B cell (primary cell): ENCODE results near the gene ARHGAP25. TPM values are rescaled to one million over a fixed set of nuclear protein-coding genes. Genes with fewer than 3 reads are reported as not detected.

Source experiments
- ATAC-seq: fragments of 200-7000 bp; cut with Tn5 transposase; one replicate; pipeline ENCODE4 v1.10.0; 2021; ENCODE audit warnings: low read depth, mild to moderate bottlenecking, moderate number of reproducible peaks, moderate library complexity
- CTCF ChIA-PET: fragments of 350-600 bp; sonication (Branson Sonifier 250); formaldehyde crosslinking; loops from one replicate; lab custom pipeline; 2021; ENCODE audit warnings: antibody characterized with exemption, inconsistent platforms; lab: Charles Lee
- POLR2A ChIA-PET: fragments of 350-600 bp; sonication (Branson Sonifier 250); formaldehyde crosslinking; loops from one replicate; lab custom pipeline; 2021; ENCODE audit warnings: antibody characterized with exemption; lab: Charles Lee
- DNase-seq: peaks from one replicate; pipeline ENCODE4 v3.0.0; 2013
- H2AFZ ChIP-seq: 2 replicates; pipeline ENCODE4 v1.6.1; 2012; ENCODE audit warnings: mild to moderate bottlenecking, low read depth, low read length; ENCODE audit not compliant: insufficient read depth, poor library complexity, severe bottlenecking
- H3K27ac ChIP-seq, 2 donors: 1 replicate in 1 of 2; 2 replicates in 1 of 2; pipeline ENCODE4 v1.5.1; 2012 to 2013; ENCODE audit warnings: low read length in 2 of 2, mild to moderate bottlenecking in 2 of 2, moderate library complexity in 1 of 2
- H3K27me3 ChIP-seq, 4 experiments: fragments of 200-600 bp in 1 of 4; sonication (generic) in 1 of 4; replicated peaks in 1 of 4; 1 replicate in 2 of 4; 2 replicates in 2 of 4; pipeline versions ENCODE4 v1.6.1 to v1.7.0; 2013 to 2016; ENCODE audit warnings: low read length in 3 of 4, mild to moderate bottlenecking in 2 of 4, mixed read lengths in 1 of 4, moderate library complexity in 1 of 4; ENCODE audit not compliant: insufficient read depth in 4 of 4, control insufficient read depth in 3 of 4; ENCODE audit errors: control extremely low read depth in 1 of 4
- H3K36me3 ChIP-seq, 2 experiments: replicated peaks in 1 of 2; 1 replicate in 1 of 2; 2 replicates in 1 of 2; pipeline versions ENCODE4 v1.6.1 to v1.7.1; 2013; ENCODE audit warnings: low read length in 1 of 2; ENCODE audit not compliant: insufficient read depth in 2 of 2, control insufficient read depth in 1 of 2; ENCODE audit errors: control extremely low read depth in 1 of 2, extremely low read depth in 1 of 2
- H3K4me1 ChIP-seq, 2 donors: fragments of 200-600 bp in 1 of 2; sonication (generic) in 1 of 2; 1 replicate in 1 of 2; 2 replicates in 1 of 2; pipeline versions ENCODE4 v1.5.1 to v1.6.1; 2013 to 2017; ENCODE audit warnings: low read length in 2 of 2; ENCODE audit not compliant: control insufficient read depth in 2 of 2, insufficient read depth in 2 of 2
- H3K4me2 ChIP-seq: replicated peaks from 2 replicates; pipeline ENCODE3; 2012; ENCODE audit warnings: mild to moderate bottlenecking, low read depth, low read length; ENCODE audit not compliant: poor library complexity, severe bottlenecking
- H3K4me3 ChIP-seq, 5 experiments: fragments of 200-600 bp in 1 of 5; sonication (generic) in 1 of 5; 1 replicate in 3 of 5; 2 replicates in 2 of 5; pipeline versions ENCODE4 v1.5.1 to v1.7.0; 2011 to 2016; ENCODE audit warnings: low read length in 4 of 5, mild to moderate bottlenecking in 4 of 5, low read depth in 2 of 5, control low read depth in 1 of 5, moderate library complexity in 1 of 5; ENCODE audit not compliant: insufficient read depth in 1 of 5; ENCODE audit errors: control extremely low read depth in 1 of 5, extremely low read depth in 1 of 5
- H3K79me2 ChIP-seq: fragments of 200-600 bp; sonication (generic); one replicate; pipeline ENCODE4 v1.6.0; 2016; ENCODE audit warnings: low read length; ENCODE audit not compliant: control insufficient read depth, insufficient read depth
- H3K9ac ChIP-seq: fragments of 200-600 bp; sonication (generic); 2 replicates; pipeline ENCODE4 v1.6.1; 2017; ENCODE audit warnings: mild to moderate bottlenecking, low read length, moderate library complexity
- H3K9me3 ChIP-seq, 3 donors: one replicate each; pipeline versions ENCODE4 v1.6.1 to v1.7.1; 2013; ENCODE audit warnings: low read length in 2 of 3; ENCODE audit not compliant: control insufficient read depth in 2 of 3, insufficient read depth in 1 of 3; ENCODE audit errors: control extremely low read depth in 1 of 3
- H4K20me1 ChIP-seq: 2 replicates; pipeline ENCODE4 v1.6.0; 2012; ENCODE audit warnings: mild to moderate bottlenecking, low read length; ENCODE audit not compliant: insufficient read depth, control insufficient read depth, poor library complexity, severe bottlenecking
- H3K27ac Mint-ChIP-seq: one replicate; pipeline ENCODE4 v1.8.0; 2021; ENCODE audit warnings: mixed read lengths
- H3K27me3 Mint-ChIP-seq: one replicate; pipeline ENCODE4 v1.8.0; 2021; ENCODE audit warnings: mixed read lengths
- H3K4me1 Mint-ChIP-seq: one replicate; pipeline ENCODE4 v1.8.0; 2021; ENCODE audit warnings: mixed read lengths
- H3K4me3 Mint-ChIP-seq: one replicate; pipeline ENCODE4 v1.8.0; 2021; ENCODE audit warnings: mixed read lengths
- H3K9me3 Mint-ChIP-seq: one replicate; pipeline ENCODE4 v1.8.0; 2022; ENCODE audit warnings: mixed read lengths; ENCODE audit not compliant: insufficient read depth
- CTCF ChIP-seq: fragments of 200-600 bp; IDR thresholded peaks from one replicate; pipeline ENCODE4 v1.8.0; 2022; ENCODE audit warnings: antibody characterized with exemption, mild to moderate bottlenecking
- EZH2 ChIP-seq: IDR thresholded peaks from 2 replicates; pipeline ENCODE4 v1.6.1; 2012; ENCODE audit warnings: borderline replicate concordance, low read depth, mild to moderate bottlenecking, moderate library complexity, low read length; ENCODE audit not compliant: insufficient read depth, poor library complexity, severe bottlenecking
- WGBS: methylation state at CpG from one replicate; pipeline ENCODE4 v1.1.5; 2013; ENCODE audit warnings: missing lambda C conversion rate; ENCODE audit not compliant: insufficient coverage; 5-methylcytosine and 5-hydroxymethylcytosine counted together
- intact Hi-C: fragments of 100-400 bp; cut with micrococcal nuclease; formaldehyde crosslinking; loops from one replicate; pipeline ENCODE4 v1.10.0; 2022
- polyA plus RNA-seq: library from polyadenylated mRNA; depleted of rRNA; stranded (reverse); fragments of >200 nt; gene quantifications from 2 replicates; pipeline ENCODE4 v1.2.3, GENCODE V29; 2012
- total RNA-seq, 2 donors: library from RNA; stranded (reverse); fragments of 120-200 nt in 1 of 2; gene quantifications; 1 replicate in 1 of 2; 2 replicates in 1 of 2; pipeline versions ENCODE4 v1.2.3 to v1.2.4, GENCODE V29; 2013 to 2022

ARHGAP25 gene
- total and polyA plus RNA-seq, 2 donors (not counting 1 experiment from before 2014, with no cell fraction given), result 97.9 to 207 TPM

DNA sequence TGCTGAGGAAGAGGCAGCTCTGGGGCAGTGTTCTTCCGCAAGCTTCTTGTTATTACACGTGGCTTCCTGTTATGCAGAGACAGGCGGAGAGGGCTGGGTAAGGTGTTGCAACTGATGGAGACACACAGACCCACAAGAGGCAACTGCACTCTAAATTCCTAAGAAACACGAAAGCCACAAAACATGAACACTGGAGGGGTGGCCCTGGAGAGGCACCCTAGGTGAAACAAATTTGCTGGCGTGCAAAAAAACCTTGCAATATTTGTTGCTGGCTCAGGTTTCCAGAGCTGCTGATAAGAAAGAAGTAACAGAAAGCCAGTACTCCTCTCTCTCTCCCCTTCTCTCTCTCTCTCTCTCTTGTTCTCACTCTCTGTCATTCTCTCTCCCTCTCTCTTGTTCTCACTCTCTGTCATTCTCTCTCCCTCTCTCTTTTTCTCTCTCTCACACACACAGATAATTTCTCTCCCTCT is 31.8 kb downstream of the ARHGAP25 start:
- peaks cover 94% of the 10 kb centered on the region for H3K4me1 Mint-ChIP-seq
- H3K4me2 ChIP-seq, result peak overlapping the region; percentile 70
- H4K20me1 ChIP-seq, result no peaks in the 10 kb centered on the region
- peak overlapping the region; percentile 98 for H3K27ac Mint-ChIP-seq
- ChIA-PET POLR2A (interaction anchor here (0.6 to 4.6 kb wide), 7 partner anchors 10 to 24 kb away, joined by 3 to 37 read pairs (median 5); no protein-coding TSS in a partner anchor), CTCF (interaction anchor here (0.9 to 21.9 kb wide), 16 partner anchors 9 to 303 kb away, joined by 3 to 425 read pairs (median 6); no protein-coding TSS in a partner anchor)
- H2AFZ ChIP-seq, result peak overlapping the region; percentile 31
- H3K27me3 Mint-ChIP-seq, result no peaks in the 10 kb centered on the region
- H3K9me3 ChIP-seq, result no peaks in the 10 kb centered on the region
- H3K9ac ChIP-seq, result peak overlapping the region; percentile 50
- 0% methylated on average over 5 of the region's 5 CpGs for WGBS
- H3K36me3 ChIP-seq, result no peaks in the 10 kb centered on the region
- H3K4me3 Mint-ChIP-seq, result peak overlapping the region; percentile 80
- no peak for TF ChIP-seq EZH2
- no peak for TF ChIP-seq CTCF
- DNase-seq (peak; percentile 74), ATAC-seq (peak; percentile 44)
- peaks cover 97 to 100% of the 10 kb centered on the region in 2 donors for H3K4me1 ChIP-seq
- H3K4me3 ChIP-seq, result peak overlapping the region in 3 of 5 experiments; percentile 9 to 48 (median 16)
- peak overlapping the region; percentile 93 to 99 for H3K27ac ChIP-seq
- H3K27me3 ChIP-seq, result no peaks in the 10 kb centered on the region
- H3K79me2 ChIP-seq, result peaks cover 64% of the 10 kb centered on the region
- no peaks in the 10 kb centered on the region for H3K9me3 Mint-ChIP-seq
- intact Hi-C loops, result loop anchor here (1.0 to 5.0 kb wide), 4 partner anchors 8 to 299 kb away; partner anchors contain the start of genes APLF and FBXO48
